Mononuclear cell (primary cell): ENCODE measurements around the gene TRIM49C. TPM values are rescaled to one million over a fixed set of nuclear protein-coding genes. Genes with fewer than 3 reads are reported as not detected.
"Not testable (repeated sequence)": the region's sequence is repeated elsewhere in the genome, so short reads cannot be mapped to it uniquely, and the experiment has no call there.

ENCODE experiments used
- H3K27me3 ChIP-seq: 2 replicates; pipeline ENCODE4 v1.6.0; 2011; ENCODE audit warnings: low read length, control low read depth; ENCODE audit not compliant: insufficient read depth
- H3K4me1 ChIP-seq: 2 replicates; pipeline ENCODE4 v1.5.1; 2011; ENCODE audit warnings: mild to moderate bottlenecking, low read length, control low read depth; ENCODE audit not compliant: insufficient read depth
- H3K4me3 ChIP-seq: 2 replicates; pipeline ENCODE4 v1.5.1; 2011; ENCODE audit warnings: mild to moderate bottlenecking, low read length, moderate library complexity
- H3K9me3 ChIP-seq: 2 replicates; pipeline ENCODE4 v1.5.1; 2011; ENCODE audit warnings: low read depth, mild to moderate bottlenecking, control low read depth, low read length
- total RNA-seq: library from RNA; depleted of rRNA; stranded (reverse); fragments of >200 nt; gene quantifications from one replicate; pipeline ENCODE4 v1.2.3, GENCODE V29; 2012

The TRIM49C gene
- total RNA-seq, result not detected

DNA sequence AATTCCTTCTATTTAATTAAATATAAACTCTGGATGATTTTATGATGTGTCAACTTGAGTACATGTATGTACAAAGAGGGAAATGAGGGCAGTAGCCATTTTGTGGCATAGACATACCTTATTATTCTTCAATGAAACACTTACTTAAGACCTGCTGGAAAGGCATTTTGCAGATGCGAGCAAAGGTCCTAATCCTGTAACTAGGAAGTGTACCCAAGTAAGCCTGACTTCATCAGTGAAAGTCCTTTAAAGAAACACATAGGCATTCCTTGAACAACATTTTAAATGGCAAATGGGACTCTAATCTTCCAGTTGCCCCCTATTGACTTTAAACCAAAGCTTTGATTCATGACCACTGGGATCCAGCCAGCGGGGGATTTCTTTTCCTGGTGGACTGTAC is at the start of gene TRIM49C:
TRIM49C (plus strand) TSS at position 301 of the 400 bp plus-strand sequence. CDS start 4,106 bp downstream, outside the sequence.
- not testable (repeated sequence) for H3K4me3 ChIP-seq, H3K4me1 ChIP-seq, H3K9me3 ChIP-seq, H3K27me3 ChIP-seq

DNA sequence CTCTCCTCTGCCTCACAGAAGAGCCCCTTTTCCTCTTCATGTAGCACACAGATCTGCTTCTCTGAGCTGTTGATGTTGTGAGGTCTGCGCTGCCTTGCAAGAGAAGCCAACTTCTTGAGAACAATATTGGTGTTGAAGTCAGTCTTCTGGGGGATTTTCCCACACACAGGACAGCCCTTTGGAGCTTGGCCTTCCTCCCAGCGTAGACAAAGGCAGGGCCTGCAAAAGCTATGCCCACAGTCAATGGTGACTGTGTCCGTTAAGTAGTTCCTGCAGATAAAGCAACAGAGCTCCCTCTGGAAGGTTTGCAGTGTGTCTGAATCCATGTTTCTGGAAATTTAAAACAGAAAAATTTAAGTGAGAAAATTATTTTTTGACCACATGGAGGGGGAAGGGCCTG is 6.7 kb upstream of the TRIM49C start:
- H3K4me3 ChIP-seq, H3K4me1 ChIP-seq, H3K27me3 ChIP-seq, H3K9me3 ChIP-seq: not testable (repeated sequence)

- H3K27me3 ChIP-seq, H3K9me3 ChIP-seq, H3K4me1 ChIP-seq, H3K4me3 ChIP-seq: not testable (repeated sequence)
These were observed 20.8 kb downstream of the TRIM49C start for GRCh38 chr11:90051591-90052209.

DNA sequence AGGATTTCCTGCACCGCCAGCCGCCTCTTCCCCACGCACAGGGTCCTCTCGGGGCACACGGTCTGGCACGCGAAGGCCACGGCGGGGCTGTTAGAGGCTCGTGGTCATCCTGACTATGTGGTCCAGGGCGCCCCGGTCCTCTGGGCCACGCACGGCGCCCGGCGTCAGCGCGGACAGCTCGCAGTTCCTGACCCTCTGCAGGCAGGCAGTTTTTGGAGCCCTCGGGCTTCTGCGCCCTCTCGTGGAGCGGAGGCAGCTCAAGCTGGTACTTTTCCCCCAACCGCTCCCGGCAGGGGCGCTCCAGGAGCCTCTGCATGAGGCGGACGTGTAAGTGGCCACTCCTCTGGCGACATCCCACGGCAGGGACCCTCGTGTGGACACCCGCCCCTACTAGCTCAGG is 21.4 kb downstream of the TRIM49C start:
- not testable (repeated sequence) for H3K9me3 ChIP-seq, H3K27me3 ChIP-seq, H3K4me1 ChIP-seq, H3K4me3 ChIP-seq

- H3K4me1 ChIP-seq, H3K4me3 ChIP-seq, H3K9me3 ChIP-seq, H3K27me3 ChIP-seq: not testable (repeated sequence)
These were observed 22.6 kb downstream of the TRIM49C start for GRCh38 chr11:90053545-90053944.

DNA sequence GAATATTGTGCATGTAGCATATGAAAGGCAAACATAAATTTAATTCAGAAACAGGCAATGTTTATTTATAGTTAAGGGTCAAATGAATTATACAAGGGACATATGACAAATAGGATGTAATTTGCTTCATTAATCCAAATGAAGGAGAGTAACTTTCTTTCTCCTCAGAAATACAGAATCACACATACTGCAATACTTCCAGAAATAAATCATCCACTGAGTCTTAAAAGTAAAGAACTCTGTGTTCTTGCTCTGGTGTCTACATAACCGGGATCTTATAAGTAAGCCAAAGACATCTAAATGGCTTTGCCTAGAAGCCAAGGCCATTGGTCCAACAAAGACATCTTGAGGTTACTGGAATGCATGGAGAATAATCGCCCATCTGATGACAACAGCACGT is 54.7 kb downstream of the TRIM49C start, which contains the start of gene UBTFL1:
UBTFL1 (plus strand) TSS at position 301 of the 400 bp plus-strand sequence; CDS start at position 301, 0 bp downstream.
- not testable (repeated sequence) for H3K4me1 ChIP-seq, H3K9me3 ChIP-seq, H3K27me3 ChIP-seq, H3K4me3 ChIP-seq

GRCh38 chr11:90088731-90089130 is 57.8 kb downstream of the TRIM49C start:
- H3K27me3 ChIP-seq, H3K4me1 ChIP-seq, H3K9me3 ChIP-seq, H3K4me3 ChIP-seq: not testable (repeated sequence)

Other genes with a start within 250 kb of the TRIM49C start
- gene TRIM49, start 222.5 kb upstream of the TRIM49C start, total RNA-seq, result not detected
- not detected for gene TRIM64B, start 152.6 kb upstream of the TRIM49C start, total RNA-seq
- gene TRIM49D1, start 108.9 kb upstream of the TRIM49C start, total RNA-seq, result not detected
- gene TRIM49D2, start 107.0 kb upstream of the TRIM49C start, total RNA-seq, result not detected
- not detected for gene TRIM64, start 65.1 kb upstream of the TRIM49C start, total RNA-seq
- gene UBTFL1, start 54.8 kb downstream of the TRIM49C start, total RNA-seq, result 0.21 TPM
- gene NAALAD2, start 103.6 kb downstream of the TRIM49C start, total RNA-seq, result not detected
- 74.2 TPM for gene CHORDC1, start 191.9 kb downstream of the TRIM49C start, total RNA-seq